Posterior cingulate gyrus (tissue), 11 donors: ENCODE data around the gene RAB17.

Experiments
- DNase-seq, 10 donors: peaks; one replicate each; pipeline versions ENCODE4 v3.0.0 to v3.0.0-alpha.2; 2020 to 2021; ENCODE audit warnings: mixed read lengths in 3 of 10
- intact Hi-C: fragments of 100-400 bp; cut with DNase I; formaldehyde crosslinking; loops from one replicate; pipeline ENCODE4 v1.15.1; 2023

The RAB17 gene

DNA sequence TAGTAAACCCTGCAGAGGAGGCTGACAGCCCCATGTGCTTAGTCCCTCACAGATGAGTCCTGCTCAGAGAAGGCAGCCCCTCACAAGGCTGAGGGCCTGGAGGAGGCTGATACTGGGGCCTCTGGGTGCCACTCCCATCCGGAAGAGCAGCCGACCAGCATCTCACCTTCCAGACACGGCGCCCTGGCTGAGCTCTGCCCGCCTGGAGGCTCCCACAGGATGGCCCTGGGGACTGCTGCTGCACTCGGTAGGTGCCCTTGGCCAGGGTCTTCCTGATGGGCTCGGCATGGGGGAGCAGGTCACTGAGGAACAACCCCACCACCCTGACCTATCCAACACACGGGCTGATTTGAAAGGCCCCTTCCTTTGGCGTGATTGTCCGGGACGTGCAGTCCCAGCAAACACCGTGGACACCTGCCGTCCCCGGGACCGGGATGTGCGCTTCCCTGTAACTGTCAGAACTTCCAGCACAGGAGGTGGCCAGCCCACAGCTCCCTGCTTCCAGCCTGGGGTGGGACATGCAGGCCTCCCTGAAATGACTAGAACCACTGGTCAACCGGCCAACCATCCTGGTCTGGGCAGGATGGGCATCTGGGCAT is 64.9 kb downstream of the RAB17 start:
- DNase-seq: peak in 1 of 10 donors; percentile 76

DNA sequence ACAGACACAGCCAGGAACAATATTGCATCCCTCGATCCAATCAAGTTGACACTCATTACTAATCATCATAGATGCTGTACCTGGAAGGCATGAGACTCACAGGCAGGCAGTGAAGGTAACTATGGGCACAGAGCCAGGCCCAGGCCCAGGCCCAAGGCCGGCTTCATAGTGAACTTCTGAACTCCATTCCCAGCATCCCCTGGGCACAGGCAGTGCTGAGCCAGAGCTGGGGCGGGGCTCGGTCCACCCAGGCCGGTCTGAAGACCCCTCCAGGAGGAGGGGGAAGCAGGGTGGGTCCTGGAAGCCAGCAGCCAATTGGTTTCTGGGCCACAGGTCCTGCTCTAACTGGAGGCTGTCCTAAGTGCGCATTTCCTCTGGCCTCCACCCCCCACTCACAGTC is 65.9 kb downstream of the RAB17 start:
- DNase-seq: peak in 1 of 10 donors; percentile 31
- intact Hi-C loops: no loop called here

More for the DNA sequence above, 64.9 kb downstream of the RAB17 start:
- intact Hi-C loops: no loop called here
